HG03521 (cell line): ENCODE measurements around the gene EIF3B.
"Not testable (repeated sequence)": the region's sequence is repeated elsewhere in the genome, so short reads cannot be mapped to it uniquely, and the experiment has no call there.

Source experiments
- ATAC-seq: cut with Tn5 transposase; IDR thresholded peaks from one replicate; pipeline ENCODE4 v1.9.1; 2021; ENCODE audit warnings: mild to moderate bottlenecking, moderate library complexity; ENCODE audit not compliant: unreplicated experiment

Gene EIF3B

GRCh38 chr7:2347351-2348063, 7.1 kb upstream of the EIF3B start:
- not testable (repeated sequence) for ATAC-seq

GRCh38 chr7:2350055-2350454, 4.6 kb upstream of the EIF3B start:
- no peak for ATAC-seq

DNA sequence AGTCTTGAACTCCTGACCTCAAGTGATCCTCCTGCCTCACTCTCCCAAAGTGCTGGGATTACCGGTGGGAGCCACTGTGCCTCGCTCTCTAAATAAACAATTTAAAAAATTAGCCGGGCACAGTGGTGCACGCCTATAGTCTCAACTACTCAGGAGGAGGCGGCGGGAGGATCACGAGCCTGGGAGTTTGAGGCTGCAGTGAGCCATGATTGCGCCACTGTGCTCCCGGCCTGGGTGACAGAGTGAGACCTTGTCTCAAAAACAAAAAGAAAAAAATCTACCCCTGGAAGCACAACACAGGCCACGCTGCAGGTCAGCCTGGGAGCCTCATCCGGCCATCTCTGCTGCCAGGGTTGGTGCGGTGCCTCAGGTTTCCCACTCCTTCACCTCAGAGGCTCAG, 3.8 kb upstream of the EIF3B start:
- no peak for ATAC-seq

DNA sequence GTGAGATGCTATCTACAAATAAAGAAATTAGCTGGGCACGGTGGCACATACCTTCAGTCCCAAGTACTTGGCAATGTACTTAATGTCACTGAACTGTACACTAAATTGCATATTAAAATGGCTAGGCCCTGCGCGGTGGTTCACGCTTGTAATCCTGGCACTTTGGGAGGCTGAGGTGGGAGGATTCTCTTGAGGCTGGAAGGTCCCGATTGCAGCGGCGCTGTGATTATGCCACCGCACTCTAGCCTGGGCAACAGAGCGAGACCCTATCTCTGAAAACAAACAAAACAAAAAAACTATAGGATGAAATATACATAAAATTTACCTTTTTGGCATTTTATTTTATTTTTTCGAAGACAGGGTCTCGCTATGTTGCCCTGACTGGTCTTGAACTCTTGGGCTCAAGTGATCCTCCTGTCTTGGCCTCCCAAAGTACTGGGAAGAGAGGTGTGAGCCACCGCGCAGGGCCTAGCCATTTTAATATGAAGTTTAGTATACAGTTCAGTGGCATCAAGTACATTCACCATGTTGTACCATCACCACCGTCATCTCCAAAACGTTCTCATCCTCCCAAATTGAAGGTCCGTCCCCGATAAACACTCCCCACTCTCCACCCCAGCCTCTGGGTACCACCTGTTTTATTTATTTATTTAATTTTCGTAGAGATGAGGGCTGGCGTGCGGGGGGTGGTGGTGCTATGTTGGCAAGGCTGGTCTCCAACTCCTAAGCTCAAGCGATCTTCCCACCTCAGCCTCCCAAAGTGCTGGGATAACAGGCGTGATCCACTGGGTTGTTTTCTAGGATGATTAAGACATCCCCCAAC, 1.3 kb upstream of the EIF3B start:
- ATAC-seq, result no peak

GRCh38 chr7:2353936-2354185, 766 bp upstream of the EIF3B start:
- ATAC-seq, result peak; percentile 39

- peak; percentile 20 for ATAC-seq
Measured at GRCh38 chr7:2354939-2355704, 495 bp downstream of the EIF3B start.

- ATAC-seq, result no peak
Measured at GRCh38 chr7:2355705-2356008, 1.0 kb downstream of the EIF3B start.

GRCh38 chr7:2357165-2357564, 2.5 kb downstream of the EIF3B start:
- ATAC-seq, result no peak

GRCh38 chr7:2357571-2357970, 2.9 kb downstream of the EIF3B start:
- ATAC-seq, result no peak

DNA sequence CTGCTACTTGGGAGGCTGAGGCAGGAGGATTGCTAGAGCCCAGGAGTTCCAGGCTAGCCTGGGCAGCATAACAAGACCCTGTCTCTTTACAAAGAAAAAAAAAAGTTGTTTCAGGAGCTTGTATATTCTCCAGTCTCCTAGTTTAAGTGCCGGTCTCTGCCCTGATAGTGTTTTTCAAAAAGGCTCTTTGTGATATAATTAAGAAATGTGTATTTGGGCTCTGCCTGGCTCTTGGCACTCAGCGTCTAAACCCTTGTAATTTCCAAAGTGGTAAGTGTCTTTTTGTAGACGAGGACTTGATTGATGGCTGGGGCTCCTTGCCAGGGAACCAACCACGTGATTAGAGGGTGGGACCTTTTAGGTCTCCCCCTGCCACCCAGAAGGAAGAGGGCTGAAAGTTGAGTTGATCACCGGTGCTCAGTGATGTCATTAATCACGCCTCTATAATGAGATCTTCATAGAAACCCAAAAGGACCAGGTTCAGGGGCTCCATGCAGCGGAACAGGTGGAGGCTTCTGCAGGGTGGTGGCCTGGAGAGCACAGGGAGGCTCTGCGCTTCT, 4.4 kb downstream of the EIF3B start:
- no peak for ATAC-seq

DNA sequence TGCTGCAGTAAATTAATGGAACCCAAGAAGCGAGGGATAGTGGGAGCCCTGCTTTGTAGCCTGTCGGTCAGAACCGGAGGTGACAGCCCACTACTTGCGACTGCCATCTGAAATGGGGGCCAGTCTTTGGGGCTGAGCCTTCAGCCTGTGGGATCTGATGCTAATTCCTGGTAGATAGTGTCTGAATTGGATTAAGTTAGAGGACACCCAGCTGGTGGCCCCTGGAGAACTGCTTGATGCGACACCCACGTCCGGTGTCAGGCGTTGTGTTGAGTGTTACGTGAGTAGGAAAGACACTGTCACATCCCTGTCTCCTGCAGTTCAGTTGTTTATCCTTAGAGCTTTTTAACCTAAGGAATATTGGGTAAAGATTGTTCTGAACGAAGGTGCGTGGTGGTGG, 5.0 kb downstream of the EIF3B start:
- no peak for ATAC-seq

GRCh38 chr7:2360796-2361195, 6.2 kb downstream of the EIF3B start:
- no peak for ATAC-seq

DNA sequence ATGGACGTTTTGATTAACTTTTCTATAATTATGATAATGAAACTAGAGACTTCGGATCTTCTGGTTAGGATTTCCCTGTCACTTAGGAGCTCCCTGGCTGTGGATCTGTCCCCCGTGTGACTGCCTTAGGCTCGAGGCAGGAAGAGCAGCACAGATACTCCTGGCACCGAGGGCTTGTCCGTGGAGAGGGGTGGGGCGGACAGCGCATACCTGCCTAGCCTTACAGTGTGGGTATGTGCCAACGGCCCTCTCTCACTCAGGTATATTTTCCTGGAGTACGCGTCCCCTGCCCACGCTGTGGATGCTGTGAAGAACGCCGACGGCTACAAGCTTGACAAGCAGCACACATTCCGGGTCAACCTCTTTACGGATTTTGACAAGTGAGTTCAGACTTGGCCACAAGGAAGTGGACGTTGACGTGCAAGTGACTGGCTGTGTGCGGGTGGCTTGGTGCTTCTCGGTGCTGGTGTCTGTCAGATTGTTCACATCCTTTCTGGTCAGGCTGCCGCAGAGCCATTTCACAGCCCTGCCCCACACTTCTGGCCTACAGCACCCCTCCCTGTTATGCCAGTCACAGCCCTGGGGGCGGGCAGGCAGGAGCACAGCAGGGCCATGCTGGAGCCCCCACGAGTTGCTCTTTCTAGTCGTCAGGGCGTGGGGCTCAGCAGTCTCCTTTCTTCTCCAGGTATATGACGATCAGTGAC, 7.9 kb downstream of the EIF3B start:
- ATAC-seq, result no peak

DNA sequence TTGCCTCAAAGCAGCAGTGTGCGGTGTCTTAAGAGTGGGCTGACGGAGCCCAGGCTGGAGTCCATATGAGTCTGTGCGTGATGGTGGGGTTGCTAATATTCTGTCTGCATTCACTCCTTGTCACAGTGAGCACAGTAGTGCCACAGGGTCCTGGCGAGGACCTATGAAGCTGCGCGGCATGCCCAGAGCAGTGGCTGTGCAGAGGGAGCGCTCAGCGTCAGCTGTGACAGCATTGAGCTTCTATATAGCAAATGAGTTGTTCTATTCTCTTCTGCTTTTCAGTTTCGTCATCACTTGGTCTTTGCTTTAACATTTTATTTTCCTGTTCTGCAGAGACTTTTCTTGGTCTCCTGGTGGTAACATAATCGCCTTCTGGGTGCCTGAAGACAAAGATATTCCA, 14.5 kb downstream of the EIF3B start:
- ATAC-seq, result no peak

DNA sequence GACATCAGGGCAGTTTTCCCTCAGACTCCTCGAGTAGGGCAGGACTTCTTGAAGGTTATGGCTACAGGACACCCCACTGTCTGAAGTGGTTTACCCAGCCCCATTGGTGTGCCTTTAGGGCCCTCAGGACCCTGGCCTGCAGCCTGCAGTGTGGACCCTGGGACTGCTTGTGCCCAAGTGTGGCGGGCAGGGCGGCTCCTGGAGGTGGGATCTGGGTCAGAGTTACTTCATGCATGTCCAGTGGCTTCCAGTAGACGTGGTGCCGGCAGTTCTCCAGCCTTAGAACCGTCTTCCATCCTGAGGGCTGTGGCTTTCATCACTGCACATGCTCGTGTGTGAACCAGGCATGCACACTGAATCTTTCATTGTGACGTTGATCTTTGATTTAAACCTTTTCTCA, 16.7 kb downstream of the EIF3B start:
- no peak for ATAC-seq

GRCh38 chr7:2372724-2373123, 18.1 kb downstream of the EIF3B start:
- no peak for ATAC-seq

- ATAC-seq, result no peak
Measured at GRCh38 chr7:2373124-2373556, 18.5 kb downstream of the EIF3B start.

DNA sequence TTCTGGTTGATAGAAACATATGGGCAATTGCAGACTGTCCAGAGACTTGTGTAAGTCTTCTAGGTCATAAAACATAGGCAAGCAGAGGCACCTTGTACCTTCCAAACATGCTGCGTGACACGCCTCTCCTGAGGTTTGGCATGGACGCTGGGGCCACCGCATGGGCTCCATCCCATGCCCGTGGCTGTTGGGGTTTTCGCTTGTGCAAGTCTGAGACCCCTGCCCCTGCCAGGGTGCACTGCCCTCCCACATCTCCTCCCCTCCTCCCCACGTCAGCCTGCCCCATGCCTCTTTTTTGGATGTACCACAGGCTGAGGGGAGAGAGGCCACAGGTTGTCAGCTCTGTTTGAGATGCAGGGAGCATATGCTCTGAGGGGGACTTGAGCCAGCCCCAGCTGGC, 19.0 kb downstream of the EIF3B start:
- ATAC-seq, result no peak

DNA sequence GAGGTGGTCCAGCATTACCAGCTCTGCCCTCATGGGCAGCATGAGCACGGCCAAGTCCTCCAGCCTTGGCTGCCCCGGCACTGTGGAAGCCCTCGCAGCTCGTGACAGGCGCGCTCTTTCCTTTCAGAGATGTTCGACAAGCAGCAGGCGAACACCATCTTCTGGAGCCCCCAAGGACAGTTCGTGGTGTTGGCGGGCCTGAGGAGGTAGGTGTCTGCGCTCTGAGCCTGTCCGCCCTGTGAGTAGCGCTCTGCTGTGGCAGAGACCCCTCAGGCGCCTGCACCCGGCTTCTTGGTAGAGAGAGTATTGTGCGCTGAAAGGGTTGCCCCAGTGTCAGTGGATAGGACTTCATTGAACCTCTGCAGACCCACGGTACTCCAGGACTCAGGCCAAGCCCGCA, 19.8 kb downstream of the EIF3B start:
- no peak for ATAC-seq

DNA sequence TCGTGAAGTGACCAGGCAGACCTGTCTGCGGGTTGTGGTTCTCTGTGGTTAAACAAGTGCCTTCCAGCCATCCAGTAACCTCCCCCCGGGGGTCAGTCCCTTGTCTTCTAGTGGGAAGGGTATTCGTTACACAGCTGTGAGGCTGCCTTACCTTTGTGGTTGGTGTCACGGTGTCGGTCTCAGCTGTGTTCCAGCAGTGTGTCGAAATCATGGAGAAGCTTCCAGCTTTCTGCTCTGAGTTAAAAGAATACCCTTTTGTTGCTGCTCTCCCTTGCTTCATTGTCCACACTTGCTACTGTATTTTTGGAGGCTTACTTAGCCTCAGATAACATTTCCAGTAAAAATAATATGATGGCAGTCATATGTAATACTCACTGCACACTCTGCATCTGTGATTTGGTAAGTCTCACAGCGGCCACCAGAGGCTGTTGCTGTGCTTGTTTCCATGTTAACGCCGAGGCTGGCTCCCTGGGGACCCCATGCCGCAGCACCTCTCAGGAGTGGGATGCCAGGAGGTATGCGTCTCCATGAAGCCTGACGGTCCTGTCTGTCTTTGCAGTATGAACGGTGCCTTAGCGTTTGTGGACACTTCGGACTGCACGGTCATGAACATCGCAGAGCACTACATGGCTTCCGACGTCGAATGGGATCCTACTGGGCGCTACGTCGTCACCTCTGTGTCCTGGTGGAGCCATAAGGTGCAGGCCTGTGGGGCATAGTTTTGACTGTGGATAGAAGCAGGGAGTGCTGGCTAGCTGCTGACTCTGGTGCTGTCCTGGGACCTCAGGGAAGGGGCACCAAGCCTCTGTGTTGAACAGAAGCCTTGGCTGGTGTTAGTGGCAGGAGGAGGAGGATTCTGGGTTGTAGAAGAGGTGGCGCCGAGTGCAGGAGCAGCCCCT, 20.5 kb downstream of the EIF3B start:
- no peak for ATAC-seq
